Central memory CD4-positive, alpha-beta T cell (primary cell): ENCODE results near the gene OPRM1.

ENCODE experiments used
- DNase-seq: peaks from one replicate; pipeline ENCODE4 v3.0.0; 2022

OPRM1 gene

DNA sequence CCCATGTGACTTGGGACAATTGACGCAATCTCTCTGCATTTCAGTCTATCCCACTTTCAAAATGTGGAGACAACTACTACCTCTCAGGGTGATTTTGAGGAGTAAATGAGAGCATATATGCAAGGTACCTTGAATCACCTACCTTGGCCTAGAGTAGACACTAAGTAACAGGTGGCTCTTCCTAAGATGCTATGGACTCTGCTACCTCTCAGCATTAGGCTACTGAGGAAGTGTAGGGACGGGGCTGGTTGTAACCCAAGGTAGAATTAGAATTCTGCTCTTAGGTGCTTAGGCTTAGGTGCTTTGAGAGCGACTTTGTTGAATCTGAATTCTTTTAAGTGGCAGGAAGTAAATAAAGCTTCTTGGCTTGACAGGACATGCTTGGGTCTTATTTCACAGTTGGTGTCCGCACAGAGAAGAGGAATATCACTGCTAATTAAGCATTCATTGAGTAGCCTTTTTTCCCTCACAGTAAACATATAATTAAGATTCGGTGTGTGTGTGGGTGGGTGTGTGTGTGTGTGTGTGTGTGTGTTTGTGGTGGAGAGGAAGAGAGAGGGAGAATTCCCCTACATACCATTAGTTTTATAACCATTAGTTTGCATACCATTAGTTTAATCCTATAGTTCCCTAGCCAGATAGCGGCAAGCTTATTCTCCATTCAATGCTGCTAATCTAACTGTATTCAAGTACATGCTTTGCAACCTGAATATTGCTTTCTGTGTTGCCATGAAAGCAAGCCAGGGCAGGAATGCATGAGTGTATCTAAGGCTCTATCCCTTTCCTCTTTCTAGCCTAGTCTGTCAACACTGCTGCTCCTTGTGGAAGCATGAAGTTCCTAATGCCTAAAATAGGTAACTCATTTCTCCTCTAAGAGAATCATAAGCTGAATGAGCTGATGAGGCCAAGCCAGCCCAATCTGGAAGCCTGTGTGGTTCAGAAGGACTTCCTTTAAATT is 205.0 kb downstream of the OPRM1 start:
- no peak for DNase-seq

DNA sequence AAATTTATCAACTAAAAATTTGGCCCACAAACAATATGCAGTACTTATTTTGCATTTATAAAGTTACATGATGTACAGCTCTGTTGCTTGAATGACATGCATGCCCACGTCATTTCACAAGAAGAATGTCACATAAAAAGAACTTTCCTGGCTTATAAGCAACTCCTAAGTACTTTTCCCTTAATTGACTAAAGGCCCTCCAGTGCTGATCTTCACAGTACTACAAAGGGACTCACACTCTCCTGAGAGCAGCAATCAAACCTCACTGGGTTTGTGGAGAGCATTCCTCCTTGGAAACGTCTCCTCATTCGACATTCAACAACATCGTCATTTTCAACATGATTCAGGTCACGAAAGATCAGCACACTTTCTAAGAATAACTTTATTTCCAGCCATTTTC is 206.5 kb downstream of the OPRM1 start:
- DNase-seq, result no peak

DNA sequence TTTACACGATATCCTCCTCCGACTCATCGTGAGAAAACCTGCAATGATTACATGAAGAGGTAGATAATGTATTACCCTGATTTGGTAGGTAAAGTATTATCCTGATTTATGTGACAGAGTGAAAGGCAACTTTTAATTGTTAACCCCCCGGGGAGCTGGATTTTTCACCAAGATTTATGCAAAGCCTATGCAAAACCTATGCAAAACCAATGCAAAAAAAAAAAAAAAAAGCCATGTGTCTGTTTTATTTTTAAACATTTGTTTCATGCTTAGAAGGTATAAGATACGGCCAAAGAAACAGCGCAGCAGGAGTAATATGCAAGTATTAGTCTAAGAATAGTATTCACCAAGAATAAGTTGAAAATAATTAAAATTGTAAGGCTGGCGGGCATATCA is 207.7 kb downstream of the OPRM1 start:
- no peak for DNase-seq

DNA sequence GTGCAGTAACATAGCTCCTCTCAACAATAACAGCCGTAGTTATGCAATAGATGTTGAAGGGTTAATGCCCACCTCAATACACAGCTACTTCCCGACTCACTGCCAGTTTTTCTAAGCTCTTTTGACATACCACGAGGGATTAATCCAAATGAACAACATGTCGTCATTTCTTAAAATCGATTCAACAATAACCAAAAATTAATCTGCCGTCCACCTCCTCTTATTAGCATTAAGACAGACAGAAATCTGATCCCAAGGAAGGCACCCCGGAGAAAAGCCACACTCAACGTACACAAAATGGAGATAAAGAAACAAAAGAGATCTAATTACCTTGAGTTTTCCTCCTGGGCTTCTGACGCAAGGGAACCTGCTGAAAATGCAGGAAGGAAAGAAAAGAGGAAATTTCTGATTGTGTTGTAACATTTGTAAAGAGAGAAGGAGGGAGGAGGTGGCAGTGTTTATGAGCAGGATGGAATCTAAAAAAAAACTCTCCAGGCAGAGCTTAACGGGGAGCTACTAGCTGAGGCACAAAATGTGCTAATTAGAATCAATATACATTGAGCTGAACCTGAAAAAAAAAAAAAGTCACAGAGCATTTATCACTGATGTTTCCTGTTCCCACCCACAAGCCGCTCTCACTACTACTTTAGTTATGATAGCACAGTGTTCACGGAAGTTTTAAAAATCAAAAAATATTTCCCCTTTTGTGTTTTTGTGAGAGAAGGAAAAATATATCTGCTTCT is 208.2 kb downstream of the OPRM1 start:
- DNase-seq, result peak; percentile 44

DNA sequence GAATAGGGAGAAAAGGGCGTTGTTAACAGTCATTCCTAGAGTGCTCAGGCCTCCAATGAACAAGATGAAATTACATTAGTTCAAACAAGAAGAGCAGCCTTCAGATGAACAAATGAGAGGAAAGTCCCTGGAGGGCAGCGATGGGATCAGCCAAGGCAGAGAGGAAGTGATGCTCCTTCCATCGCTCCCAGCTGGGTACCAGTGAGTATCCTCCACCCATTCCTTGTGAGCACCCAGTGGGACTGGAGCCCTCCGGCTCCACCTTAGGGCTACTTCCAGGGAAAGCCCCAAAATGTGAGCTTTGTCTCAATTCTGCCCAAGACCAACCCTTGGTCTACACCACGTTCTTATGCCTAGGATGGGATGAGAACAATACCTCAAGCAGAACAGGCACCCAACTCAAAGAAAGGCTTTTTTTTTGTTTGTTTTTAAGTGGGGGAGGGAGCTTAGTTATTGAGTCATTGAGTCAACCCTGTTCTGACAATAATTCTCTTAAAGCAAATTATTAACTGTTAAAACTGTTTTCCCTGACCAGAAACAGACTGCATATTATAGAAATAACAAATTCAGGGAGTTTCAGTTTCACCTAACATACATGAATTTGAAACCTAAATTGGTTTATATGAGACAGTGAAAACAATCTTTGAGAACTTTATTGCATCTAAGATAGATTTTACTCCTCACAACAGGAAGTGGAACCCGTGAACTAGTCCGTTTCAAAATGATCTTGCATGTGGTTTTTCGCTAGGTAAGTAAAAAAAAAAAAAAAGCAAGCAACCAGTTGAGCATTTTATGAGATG is 210.7 kb downstream of the OPRM1 start:
- peak; percentile 74 for DNase-seq

DNA sequence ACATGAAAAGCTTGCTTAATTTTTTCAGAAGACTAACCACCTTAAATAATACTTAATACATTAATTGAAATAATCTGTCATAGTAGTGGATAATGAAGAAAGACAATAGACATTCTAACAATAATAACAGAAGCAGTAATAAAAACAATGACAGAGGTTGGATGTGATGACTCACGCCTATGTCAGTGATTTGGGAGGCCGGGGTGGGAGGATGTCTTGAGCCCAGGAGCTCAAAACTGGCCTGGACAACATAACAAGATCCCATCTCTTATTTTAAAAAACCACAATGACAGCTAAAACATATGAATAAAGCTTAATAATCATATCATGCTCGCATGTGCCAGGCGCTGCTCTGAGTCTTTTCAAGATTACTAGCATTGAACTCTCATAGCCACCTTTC is 212.1 kb downstream of the OPRM1 start:
- no peak for DNase-seq

DNA sequence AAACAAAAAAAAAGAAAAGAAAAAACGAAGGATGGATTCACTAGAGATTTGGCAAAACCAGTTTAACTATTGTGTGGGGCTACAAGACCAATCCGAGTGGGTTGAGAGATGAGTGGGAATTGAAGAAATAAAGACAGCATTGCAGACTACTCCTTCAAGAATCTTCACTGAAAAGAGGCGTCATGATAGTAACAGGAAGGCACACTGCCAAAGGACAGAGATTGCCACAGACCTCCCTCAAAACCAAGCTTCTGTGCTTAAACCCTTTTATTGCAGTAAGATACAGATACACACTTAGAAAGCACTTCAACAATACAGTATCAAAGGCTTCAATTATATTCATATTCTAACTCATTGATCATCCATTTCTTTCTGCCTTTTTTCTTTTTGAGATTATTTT is 213.6 kb downstream of the OPRM1 start:
- no peak for DNase-seq

DNA sequence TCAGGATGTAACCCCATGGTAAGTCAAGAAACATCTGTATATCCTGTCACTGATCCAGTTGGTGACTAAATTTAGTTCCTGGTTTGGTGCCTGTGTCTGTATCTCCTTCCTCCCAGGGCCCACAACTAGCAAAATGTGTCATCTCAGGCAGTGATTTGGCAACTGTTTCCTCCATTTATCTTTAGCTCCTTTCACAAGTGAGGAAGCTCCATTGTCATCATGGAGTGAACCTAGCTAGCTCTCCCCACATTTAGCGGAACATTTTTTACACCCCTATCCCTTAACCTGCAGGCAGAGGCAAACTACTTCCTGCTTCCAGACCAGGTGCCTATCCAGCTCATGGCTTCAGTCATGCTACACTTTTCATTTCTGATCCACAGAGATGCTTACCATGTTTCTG is 218.0 kb downstream of the OPRM1 start:
- DNase-seq, result no peak

DNA sequence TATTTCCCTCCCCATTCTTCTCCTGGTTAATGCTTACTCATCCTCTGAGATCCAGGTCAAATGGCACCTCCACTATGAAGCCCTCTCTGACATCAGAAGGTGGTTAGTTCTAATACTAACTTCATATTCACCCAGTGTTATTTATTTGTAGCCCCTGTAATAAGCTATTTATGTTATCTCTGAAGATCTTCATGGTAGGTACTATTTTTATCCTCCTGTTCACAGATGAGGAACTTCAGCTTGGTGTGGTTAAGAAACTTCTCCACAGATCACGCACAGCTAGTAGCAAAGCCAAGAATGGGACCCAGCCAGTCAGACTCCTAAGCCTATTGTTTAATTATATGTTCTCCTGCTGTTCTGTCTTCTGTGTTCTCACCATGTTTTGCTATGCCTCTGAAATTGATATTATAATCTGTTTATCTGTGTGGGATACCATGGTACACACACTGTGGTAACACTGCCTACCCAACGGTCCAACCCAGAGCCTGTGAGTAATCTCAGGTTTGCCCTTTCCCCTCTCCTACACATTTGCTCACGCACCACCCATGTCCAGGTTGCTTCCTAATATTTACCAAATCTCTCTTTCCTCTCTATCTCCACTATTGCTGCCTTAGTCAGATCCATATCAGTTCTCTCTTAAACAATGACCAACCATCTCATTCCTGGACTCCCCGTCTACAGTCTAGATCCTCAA is 219.2 kb downstream of the OPRM1 start:
- DNase-seq, result no peak

DNA sequence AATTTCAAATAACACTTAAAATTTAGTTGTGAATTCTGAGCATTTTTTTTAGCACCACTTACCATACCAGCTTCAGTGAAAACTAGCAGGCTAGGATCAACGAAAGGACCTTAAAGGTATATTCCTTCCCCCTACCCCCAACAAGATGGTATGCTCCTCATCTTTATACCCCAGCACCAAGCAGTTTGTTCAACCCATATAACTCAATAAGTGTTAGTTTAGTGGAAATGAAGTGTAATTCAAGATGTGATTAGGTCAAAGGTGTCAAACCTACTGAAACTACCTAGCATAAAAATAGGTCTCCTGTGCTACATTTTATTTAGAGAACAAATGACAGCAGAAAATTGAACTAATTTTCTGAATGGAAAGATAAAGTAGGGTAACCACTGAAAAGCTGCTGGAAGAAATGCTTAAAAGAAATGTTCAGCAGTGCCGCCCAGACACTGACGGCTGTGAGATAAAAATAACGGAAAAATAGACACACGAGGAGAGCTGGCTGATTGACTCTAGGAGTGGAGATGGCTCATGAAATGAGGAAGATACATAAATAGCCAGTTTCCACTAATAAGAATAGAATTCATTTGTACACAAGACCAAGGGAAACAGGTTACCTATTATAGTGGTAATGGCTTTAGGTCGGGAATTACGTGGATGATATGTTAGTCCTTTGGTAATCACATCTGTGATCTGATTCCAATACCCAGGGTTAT is 222.8 kb downstream of the OPRM1 start:
- DNase-seq, result no peak

DNA sequence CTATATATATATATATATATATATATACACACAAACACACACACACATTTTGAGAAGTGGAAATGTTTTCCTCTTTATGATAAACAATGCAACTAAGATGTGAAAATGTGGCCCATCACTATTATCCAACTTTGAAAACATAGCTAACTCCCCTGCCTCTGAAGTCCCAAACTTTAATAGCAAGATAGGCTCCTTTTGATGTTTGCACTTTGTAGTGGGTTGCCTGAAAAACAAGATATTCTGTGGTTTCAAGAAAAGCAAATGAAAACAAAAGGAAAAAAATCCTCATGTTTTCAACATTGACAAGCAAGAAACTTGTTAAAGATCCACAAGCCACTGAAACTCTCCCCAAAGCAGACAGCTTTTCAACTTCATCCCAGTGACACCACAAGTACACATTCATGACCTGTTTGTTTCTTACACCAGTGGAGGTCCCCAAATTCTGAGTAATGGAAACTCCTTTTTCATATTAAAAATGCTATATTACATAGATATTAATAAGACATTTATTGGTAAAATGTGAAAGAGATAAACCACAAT is 227.6 kb downstream of the OPRM1 start:
- DNase-seq, result no peak

DNA sequence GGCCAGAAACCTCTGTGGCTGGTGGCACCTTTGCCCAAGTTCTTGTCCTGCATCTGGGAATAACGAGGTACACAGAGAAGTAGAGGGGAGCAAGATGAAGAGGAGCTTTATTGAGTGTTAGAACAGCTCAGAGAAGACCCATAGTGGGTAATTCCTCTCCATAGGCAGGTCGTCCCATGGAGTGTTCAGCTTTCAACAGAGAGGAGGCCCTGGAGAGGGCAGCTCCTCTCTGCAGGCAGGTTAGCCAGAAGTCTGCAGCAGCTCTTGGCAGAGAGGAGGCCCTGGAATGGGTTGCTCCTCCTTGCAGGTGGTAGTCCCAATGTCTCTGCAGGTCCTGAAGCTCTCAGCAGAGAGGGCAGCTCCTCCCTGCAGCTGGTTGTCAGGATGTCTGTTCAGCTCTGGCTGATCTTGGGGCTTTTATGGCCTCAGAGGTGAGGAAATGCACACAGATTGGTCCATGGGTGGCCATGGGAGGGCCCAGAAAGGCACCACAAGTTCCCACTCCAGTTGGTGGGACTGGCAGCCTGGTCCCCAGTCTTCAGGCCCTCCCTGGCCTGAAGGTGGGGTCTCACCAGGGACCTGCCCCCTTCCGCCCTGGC is 228.6 kb downstream of the OPRM1 start:
- no peak for DNase-seq

DNA sequence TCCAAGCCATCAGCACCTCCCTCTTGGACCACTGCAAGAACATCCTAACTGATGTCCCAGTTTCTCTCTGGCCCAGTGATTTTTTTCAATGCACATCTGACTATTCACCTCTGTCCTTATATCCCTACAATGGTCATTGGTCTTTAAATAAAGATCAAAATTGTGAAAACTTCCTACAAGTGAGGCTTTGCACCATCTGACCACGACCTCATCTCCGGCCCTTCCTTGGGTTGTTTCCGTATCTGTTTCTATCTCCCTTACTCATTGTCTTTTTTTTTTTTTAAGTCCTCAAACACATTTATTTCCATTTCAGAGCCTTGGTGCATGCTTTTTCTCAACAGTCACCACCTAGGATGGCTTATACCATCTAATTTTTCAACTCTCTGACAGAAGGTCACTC is 229.4 kb downstream of the OPRM1 start:
- DNase-seq, result no peak

DNA sequence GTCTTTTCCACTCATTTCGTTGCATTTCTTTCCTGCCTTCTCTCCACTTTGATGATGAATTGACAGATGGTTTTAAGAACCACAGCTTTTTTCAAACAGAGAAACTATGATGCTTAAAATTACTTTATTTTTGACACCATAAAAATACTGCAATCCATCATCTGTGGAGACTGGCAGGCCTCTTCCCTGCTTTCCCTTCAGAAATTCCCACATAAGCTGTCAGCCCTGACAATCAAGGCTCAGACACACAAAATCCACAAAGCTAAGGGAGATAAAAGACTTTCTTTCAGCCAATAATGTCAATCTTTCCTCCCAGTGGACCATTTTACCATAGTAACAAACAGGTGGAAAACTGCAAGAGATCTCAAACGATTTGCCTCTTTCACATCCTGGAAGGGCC is 235.1 kb downstream of the OPRM1 start:
- DNase-seq, result no peak

DNA sequence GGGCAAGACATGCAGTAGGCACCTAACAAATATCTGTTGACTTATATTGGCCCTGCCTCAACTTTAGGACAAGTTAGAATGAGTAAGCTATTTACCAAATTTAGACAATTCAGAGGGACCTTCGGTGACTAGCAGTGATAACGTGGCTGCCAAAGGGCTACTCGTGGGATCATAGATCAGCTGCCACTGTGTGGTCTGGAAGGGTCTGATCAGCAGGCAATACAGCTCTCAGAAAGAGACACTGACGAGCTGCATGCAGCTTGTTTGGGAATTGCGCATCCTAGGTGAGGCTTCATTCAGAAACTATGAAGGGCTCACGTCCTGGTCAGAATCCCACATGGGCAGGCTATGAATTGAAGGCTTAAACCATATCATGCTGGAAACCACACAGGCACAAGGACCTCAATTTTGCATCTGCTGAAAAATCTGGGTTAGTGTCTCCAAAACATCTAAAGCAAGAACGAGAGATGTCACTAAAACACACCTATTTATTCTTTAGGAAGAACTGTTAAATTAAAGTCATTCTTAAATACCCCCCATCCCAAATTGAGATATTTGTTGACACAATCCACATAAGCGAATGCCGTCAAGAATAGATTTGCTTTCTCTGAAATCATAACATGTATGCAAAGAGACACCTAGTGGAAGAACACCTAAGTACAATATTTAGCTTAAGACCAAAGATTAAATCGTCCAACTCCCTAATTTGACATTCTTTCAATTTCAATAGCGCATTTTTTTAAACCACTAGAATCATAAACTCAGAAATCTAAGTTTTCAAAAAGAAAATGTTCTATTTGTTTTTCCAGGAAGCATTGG is 238.0 kb downstream of the OPRM1 start:
- peak; percentile 53 for DNase-seq

DNA sequence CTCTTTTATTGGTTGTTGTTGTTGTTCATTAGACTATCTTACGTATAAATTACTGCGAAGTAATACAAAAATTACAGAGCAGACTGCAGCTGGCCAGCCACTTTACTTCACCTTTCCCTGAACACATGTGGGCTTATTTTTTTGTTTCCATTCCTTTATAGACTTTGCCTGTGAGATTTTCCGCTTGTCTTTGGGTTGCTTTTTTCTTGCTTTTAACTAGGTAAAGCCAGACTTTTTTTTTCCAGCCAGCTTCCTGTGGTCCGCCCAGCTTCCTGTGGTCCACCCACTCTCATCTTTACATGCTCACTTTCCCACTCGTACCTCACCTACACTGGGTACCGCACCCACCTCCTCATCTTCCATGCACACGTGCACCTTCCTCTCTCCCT is 238.6 kb downstream of the OPRM1 start:
- DNase-seq, result no peak

DNA sequence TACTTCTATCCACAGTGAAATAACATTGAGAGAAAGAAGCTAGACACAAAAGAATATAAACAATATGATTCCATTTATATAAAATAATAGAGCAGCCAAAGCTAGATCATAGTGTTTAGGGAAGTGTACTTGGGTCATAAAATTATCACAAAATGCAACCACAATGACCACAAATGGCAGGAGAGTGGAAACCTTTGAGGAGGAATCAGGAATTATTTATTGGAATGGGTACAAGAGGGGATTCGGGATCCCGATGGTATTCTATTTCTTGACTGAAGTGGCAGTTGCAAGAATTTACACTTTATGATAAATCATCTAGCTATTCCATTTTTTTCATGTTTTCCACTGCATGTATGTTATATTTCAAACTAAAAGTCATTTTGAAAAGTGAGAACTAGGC is 241.5 kb downstream of the OPRM1 start:
- no peak for DNase-seq

DNA sequence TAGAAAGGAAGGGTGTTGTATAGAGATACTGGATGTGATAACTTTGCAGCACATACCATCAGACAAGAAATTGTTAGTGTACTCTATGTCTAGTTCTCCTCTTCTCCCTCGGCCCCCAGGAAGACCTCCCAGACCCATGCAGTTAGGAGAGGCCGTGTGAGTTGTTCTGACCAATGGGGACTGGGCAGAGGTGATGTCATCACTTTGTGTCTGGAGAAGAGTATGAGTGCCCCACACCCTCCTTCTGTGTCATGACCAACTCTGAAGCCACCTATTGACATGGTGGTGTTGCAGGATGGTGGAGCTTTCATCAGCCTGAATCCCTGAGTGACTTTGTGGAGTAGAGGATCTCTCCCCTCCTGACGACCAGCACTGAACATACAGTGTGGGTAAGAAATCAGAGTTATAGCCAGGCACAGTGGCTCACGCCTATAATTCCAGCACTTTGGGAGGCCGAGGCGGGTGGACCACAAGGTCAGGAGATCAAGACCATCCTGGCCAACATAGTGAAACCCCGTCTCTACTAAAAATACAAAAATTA is 245.3 kb downstream of the OPRM1 start:
- no peak for DNase-seq

DNA sequence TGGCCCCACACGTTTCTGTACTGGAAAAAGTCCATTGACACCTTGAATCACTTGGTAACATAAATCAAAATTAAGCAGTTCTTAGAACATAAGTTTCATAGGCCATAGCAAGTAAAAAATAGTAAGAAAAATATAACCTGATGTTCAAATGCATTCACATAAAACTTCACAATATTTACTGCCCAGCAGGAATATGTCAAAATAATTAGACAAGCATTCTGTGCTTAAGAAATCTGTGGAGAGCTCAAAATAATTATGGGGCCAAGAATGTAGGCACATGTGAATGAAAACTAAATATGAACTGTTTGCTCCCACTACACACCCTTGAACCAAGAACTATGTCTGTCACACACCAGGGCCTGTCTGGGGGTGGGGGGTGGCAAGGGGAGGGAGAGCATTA is 246.8 kb downstream of the OPRM1 start:
- no peak for DNase-seq
